Uterus (tissue), 4 donors: ENCODE data around the gene HAVCR1. TPM values are rescaled to one million over a fixed set of nuclear protein-coding genes. Genes with fewer than 3 reads are reported as not detected.

ENCODE experiments used
- DNase-seq, 2 donors: peaks; one replicate each; pipeline ENCODE4 v3.0.0-alpha.2; 2019 to 2020
- H3K27ac ChIP-seq, 2 donors: fragments of 200-600 bp; sonication (generic); 1 replicate in 1 of 2; 2 replicates in 1 of 2; pipeline ENCODE4 v1.5.1; 2016 to 2018
- H3K27me3 ChIP-seq, 2 donors: fragments of 200-600 bp; sonication (generic); one replicate each; pipeline ENCODE4 v1.5.1; 2018 to 2019; ENCODE audit warnings: control low read depth in 1 of 2
- H3K36me3 ChIP-seq, 2 donors: fragments of 200-600 bp; sonication (generic); one replicate each; pipeline ENCODE4 v1.5.1; 2019; ENCODE audit warnings: control low read depth in 1 of 2
- H3K4me1 ChIP-seq, 2 donors: fragments of 200-600 bp; sonication (generic); one replicate each; pipeline ENCODE4 v1.5.1; 2018 to 2019; ENCODE audit warnings: control low read depth in 1 of 2
- H3K4me3 ChIP-seq, 2 donors: fragments of 200-600 bp; sonication (generic); 1 replicate in 1 of 2; 2 replicates in 1 of 2; pipeline ENCODE4 v1.5.1; 2018 to 2019; ENCODE audit warnings: mild to moderate bottlenecking in 1 of 2
- H3K9me3 ChIP-seq, 2 donors: fragments of 200-600 bp; sonication (generic); one replicate each; pipeline ENCODE4 v1.5.1; 2019; ENCODE audit warnings: control low read depth in 1 of 2
- POLR2A ChIP-seq, 2 donors: fragments of 450-650 bp; IDR thresholded peaks; one replicate each; pipeline ENCODE4 v1.6.1; 2016; ENCODE audit warnings: antibody characterized with exemption in 2 of 2, mild to moderate bottlenecking in 1 of 2, moderate library complexity in 1 of 2
- intact Hi-C: fragments of 100-400 bp; cut with DNase I; formaldehyde crosslinking; loops from one replicate; pipeline ENCODE4 v1.15.1; 2023; ENCODE audit warnings: low total_unique reads
- total RNA-seq, 4 donors: library from RNA; depleted of rRNA in 3 of 4; stranded (reverse); fragments of >200 nt in 3 of 4; gene quantifications; one replicate each; pipeline versions ENCODE4 v1.1.0 to v1.2.4, GENCODE V29; 2014 to 2023
- TF ChIP-seq, protein P1 (sequence below), 4 experiments: fragments of 200-600 bp in 2 of 4; fragments of 450-650 bp in 2 of 4; sonication (generic) in 2 of 4; IDR thresholded peaks; one replicate each; pipeline ENCODE4 v1.5.1; 2016 to 2019; ENCODE audit warnings: antibody characterized with exemption in 4 of 4, mild to moderate bottlenecking in 2 of 4, moderate library complexity in 1 of 4
- donor health status: DM: yes; HTN: yes; CAD: no.

The HAVCR1 gene
- total RNA-seq, 4 donors from 2014 or later, result 0.55 TPM; not detected in 3

GRCh38 chr5:157006262-157006661 lies 52.7 kb downstream of the HAVCR1 start:
- TF ChIP-seq, protein P1, sequence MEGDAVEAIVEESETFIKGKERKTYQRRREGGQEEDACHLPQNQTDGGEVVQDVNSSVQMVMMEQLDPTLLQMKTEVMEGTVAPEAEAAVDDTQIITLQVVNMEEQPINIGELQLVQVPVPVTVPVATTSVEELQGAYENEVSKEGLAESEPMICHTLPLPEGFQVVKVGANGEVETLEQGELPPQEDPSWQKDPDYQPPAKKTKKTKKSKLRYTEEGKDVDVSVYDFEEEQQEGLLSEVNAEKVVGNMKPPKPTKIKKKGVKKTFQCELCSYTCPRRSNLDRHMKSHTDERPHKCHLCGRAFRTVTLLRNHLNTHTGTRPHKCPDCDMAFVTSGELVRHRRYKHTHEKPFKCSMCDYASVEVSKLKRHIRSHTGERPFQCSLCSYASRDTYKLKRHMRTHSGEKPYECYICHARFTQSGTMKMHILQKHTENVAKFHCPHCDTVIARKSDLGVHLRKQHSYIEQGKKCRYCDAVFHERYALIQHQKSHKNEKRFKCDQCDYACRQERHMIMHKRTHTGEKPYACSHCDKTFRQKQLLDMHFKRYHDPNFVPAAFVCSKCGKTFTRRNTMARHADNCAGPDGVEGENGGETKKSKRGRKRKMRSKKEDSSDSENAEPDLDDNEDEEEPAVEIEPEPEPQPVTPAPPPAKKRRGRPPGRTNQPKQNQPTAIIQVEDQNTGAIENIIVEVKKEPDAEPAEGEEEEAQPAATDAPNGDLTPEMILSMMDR (IDR thresholded peaks at IDR 0.05), result no peak
- TF ChIP-seq POLR2A (IDR thresholded peaks at IDR 0.05), result no peak
- Histone ChIP-seq H3K9me3 (no peaks in the 10 kb centered on the region), H3K4me3 (no peak overlapping the region), H3K4me1 (no peaks in the 10 kb centered on the region), H3K27me3 (no peaks in the 10 kb centered on the region), H3K27ac (no peak overlapping the region), H3K36me3 (no peaks in the 10 kb centered on the region)
- no peak for DNase-seq
- intact Hi-C loops, result no loop called here

DNA sequence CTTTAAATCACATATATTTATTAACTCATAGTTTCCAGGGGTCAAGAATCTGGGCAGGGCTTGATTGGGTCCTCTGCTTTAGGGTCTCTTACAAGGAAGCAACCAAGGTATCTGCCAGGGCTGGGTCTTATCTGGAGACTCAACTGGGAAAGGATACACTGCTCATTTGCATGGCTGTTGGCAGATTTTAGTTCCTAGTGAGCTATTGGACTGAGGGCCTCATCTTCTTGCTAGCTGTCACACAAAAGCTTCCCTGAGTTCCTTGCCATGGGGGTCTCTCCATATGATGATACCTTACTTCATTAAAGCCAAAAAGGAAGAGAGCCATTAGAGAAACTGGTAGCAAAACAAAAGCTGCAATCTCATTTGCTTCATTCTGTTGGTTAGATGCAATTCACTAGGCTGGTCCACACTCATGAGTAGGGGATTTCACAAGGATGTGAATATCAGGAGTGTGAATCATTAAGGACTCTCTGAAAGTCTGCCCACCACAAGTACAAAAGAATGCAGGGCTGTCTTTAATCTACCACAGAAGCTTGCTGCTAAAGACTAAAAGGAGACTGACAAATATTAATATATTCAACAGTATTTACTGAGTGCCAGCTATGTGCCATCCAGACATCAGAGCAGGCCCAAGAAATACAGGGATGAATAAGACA lies 53.9 kb downstream of the HAVCR1 start:
- Histone ChIP-seq H3K36me3 (no peaks in the 10 kb centered on the region), H3K9me3 (no peaks in the 10 kb centered on the region), H3K4me1 (no peaks in the 10 kb centered on the region), H3K4me3 (no peak overlapping the region), H3K27ac (no peak overlapping the region), H3K27me3 (no peaks in the 10 kb centered on the region)
- TF ChIP-seq POLR2A (IDR thresholded peaks at IDR 0.05), result no peak
- TF ChIP-seq, protein P1 (IDR thresholded peaks at IDR 0.05), result no peak
- no peak for DNase-seq
- intact Hi-C loops, result no loop called here

- H3K9me3 ChIP-seq, result no peaks in the 10 kb centered on the region
- H3K27me3 ChIP-seq, result no peaks in the 10 kb centered on the region
- TF ChIP-seq, protein P1 (IDR thresholded peaks at IDR 0.05), result no peak
- TF ChIP-seq POLR2A (IDR thresholded peaks at IDR 0.05), result no peak
- no peak overlapping the region for H3K27ac ChIP-seq
- H3K4me3 ChIP-seq, result no peak overlapping the region
- intact Hi-C loops, result no loop called here
- no peak for DNase-seq
- no peaks in the 10 kb centered on the region for H3K4me1 ChIP-seq
- no peaks in the 10 kb centered on the region for H3K36me3 ChIP-seq
Measured at GRCh38 chr5:156991714-156992113, 67.2 kb downstream of the HAVCR1 start.

- TF ChIP-seq POLR2A (IDR thresholded peaks at IDR 0.05), result no peak
- TF ChIP-seq, protein P1 (IDR thresholded peaks at IDR 0.05), result no peak
- Histone ChIP-seq H3K27me3 (no peaks in the 10 kb centered on the region), H3K9me3 (no peaks in the 10 kb centered on the region), H3K4me1 (no peaks in the 10 kb centered on the region), H3K36me3 (no peaks in the 10 kb centered on the region), H3K4me3 (no peak overlapping the region), H3K27ac (no peak overlapping the region)
- intact Hi-C loops, result no loop called here
- no peak for DNase-seq
Measured at GRCh38 chr5:156984064-156984463, 74.9 kb downstream of the HAVCR1 start.

DNA sequence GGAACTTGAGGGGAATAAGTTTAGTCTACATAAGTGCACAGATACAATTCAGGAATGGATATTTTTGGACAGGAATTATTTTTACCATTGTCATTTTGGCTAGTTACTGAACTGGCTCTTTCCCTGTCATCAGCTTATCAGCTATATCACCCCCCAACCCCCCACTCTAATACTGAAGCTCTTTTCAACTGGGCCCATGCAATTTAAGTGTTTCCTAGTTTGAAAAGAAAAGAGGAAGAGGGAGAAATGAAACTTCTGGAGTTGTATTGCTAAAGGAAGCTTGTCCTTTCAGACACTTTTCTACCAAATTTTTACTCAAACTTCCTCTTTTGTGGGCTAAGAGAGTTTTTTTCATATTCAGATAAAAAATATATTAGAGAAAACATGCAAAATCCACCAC lies 77.4 kb downstream of the HAVCR1 start:
- intact Hi-C loops, result no loop called here
- Histone ChIP-seq H3K4me1 (no peaks in the 10 kb centered on the region), H3K36me3 (no peaks in the 10 kb centered on the region), H3K27ac (no peak overlapping the region), H3K27me3 (no peaks in the 10 kb centered on the region), H3K9me3 (no peaks in the 10 kb centered on the region), H3K4me3 (no peak overlapping the region)
- no peak for TF ChIP-seq POLR2A (IDR thresholded peaks at IDR 0.05)
- TF ChIP-seq, protein P1 (IDR thresholded peaks at IDR 0.05), result no peak
- no peak for DNase-seq

Other genes with a start within 250 kb of the HAVCR1 start
- under 1 TPM in 1 of 4 donors, not detected in 3; 0.46 TPM for gene PPP1R2B, start 208.8 kb downstream of the HAVCR1 start, total RNA-seq
- gene TIMD4, start 95.9 kb downstream of the HAVCR1 start, total RNA-seq, result 1 to 10 TPM in 1 of 4 donors, not detected in 3; 1.0 TPM
- 1 to 10 TPM; 1.0 to 5.5 (median 2.3) TPM for gene HAVCR2, start 49.9 kb upstream of the HAVCR1 start, total RNA-seq
- gene MED7, start 83.7 kb upstream of the HAVCR1 start, total RNA-seq, result 10 to 100 TPM in 3 of 4 donors, 1 to 10 TPM in 1; 3.8 to 22.5 (median 13.6) TPM
- gene GARIN3, start 107.1 kb upstream of the HAVCR1 start, total RNA-seq, result not detected
- 1 to 10 TPM in 2 of 4 donors, under 1 TPM in 2; 0.41 to 2.8 (median 1.8) TPM for gene ITK, start 121.7 kb upstream of the HAVCR1 start, total RNA-seq
- gene CYFIP2, start 207.0 kb upstream of the HAVCR1 start, total RNA-seq, result 10 to 100 TPM; 11.3 to 51.5 (median 13.6) TPM